Measurements from ENCODE around the gene ANO7. TPM values are rescaled to one million over a fixed set of nuclear protein-coding genes. Genes with fewer than 3 reads are reported as not detected.

Gene ANO7
- total RNA-seq, 1 experiment from 2014 or later, result 0.84 TPM

GRCh38 chr2:241234962-241235740, 46.7 kb downstream of the ANO7 start:
- Histone ChIP-seq H3K79me2 (ENCODE audit: insufficient read depth, low read length) (peaks cover 3% of the 10 kb centered on the region; the same call in 1 of the 2 replicates), H2AFZ (ENCODE audit: low read depth, low read length, poor library complexity, severe bottlenecking) (no peak overlapping the region), H3K9ac (ENCODE audit: low read length) (no peak overlapping the region), H4K20me1 (ENCODE audit: insufficient read depth) (no peaks in the 10 kb centered on the region), H3K4me1 (ENCODE audit: control insufficient read depth in 1 of 2, insufficient read depth in 2 of 2, low read length in 2 of 2) (no peaks in the 10 kb centered on the region), H3K4me2 (ENCODE audit: low read length) (no peak overlapping the region), H3K27ac (ENCODE audit: low read depth, low read length) (no peak overlapping the region), H3K9me3 (ENCODE audit: control insufficient read depth in 1 of 2, insufficient read depth in 1 of 2, low read depth in 1 of 2, low read length in 2 of 2) (no peaks in the 10 kb centered on the region), H3K4me3 (replicated peaks in 1 of 2; ENCODE audit: low read depth in 1 of 2, low read length in 2 of 2) (no peak overlapping the region), H3K9me2 (ENCODE audit: insufficient read depth) (no peaks in the 10 kb centered on the region), H3K27me3 (ENCODE audit: insufficient read depth, low read length) (no peaks in the 10 kb centered on the region), H3K36me3 (ENCODE audit: control insufficient read depth in 1 of 2, insufficient read depth in 2 of 2, low read length in 2 of 2) (peaks cover 70 to 82% of the 10 kb centered on the region in 2 experiments)
- DNase-seq (ENCODE audit: low read depth, low spot score) (no peak), ATAC-seq (no peak)
- RAD21 ChIA-PET (ENCODE audit: low non-redundant PET in 1 of 2, low total read pairs in 2 of 2, uncharacterized antibody in 2 of 2, unreplicated experiment in 2 of 2), result no interaction called here
- intact Hi-C loops (cut with micrococcal nuclease), result no loop called here
- TF ChIP-seq ZBTB33 (IDR thresholded peaks at IDR 0.05; ENCODE audit: extremely low read depth, insufficient replicate concordance, low read length), result no peak
- no peak for TF ChIP-seq SIN3A (IDR thresholded peaks at IDR 0.05; ENCODE audit: low read depth)
- no peak for TF ChIP-seq EGR1 (IDR thresholded peaks at IDR 0.05; ENCODE audit: low read depth)
- no peak for TF ChIP-seq YY1 (IDR thresholded peaks at IDR 0.05; ENCODE audit: extremely low read depth, insufficient replicate concordance, low read depth, low read length)
- TF ChIP-seq REST (IDR thresholded peaks at IDR 0.05; ENCODE audit: low read depth), result no peak
- no peak for TF ChIP-seq SP1 (IDR thresholded peaks at IDR 0.05; ENCODE audit: low read depth)
- TF ChIP-seq POLR2AphosphoS5 (IDR thresholded peaks at IDR 0.05; ENCODE audit: low read depth, low read length), result no peak
- no peak for TF ChIP-seq CBX3 (IDR thresholded peaks at IDR 0.05; ENCODE audit: low read depth)
- TF ChIP-seq ZNF274 (IDR thresholded peaks at IDR 0.05; ENCODE audit: low read depth, low read length), result no peak
- TF ChIP-seq POLR2A (IDR thresholded peaks at IDR 0.05; ENCODE audit: borderline replicate concordance, extremely low read depth, insufficient read depth, insufficient read length), result no peak
- no peak for TF ChIP-seq FOSL1 (IDR thresholded peaks at IDR 0.05; ENCODE audit: low read depth)
- no peak for TF ChIP-seq RAD21 (IDR thresholded peaks at IDR 0.05; ENCODE audit: low read depth)
- no peak for TF ChIP-seq ZFX (IDR thresholded peaks at IDR 0.05)
- no peak for TF ChIP-seq CEBPB (IDR thresholded peaks at IDR 0.05; ENCODE audit: low read depth)
- no peak for TF ChIP-seq EZH2phosphoT487 (IDR thresholded peaks at IDR 0.05; ENCODE audit: borderline replicate concordance)
- no peak for TF ChIP-seq SRF (IDR thresholded peaks at IDR 0.05; ENCODE audit: low read depth)
- TF ChIP-seq JUND (IDR thresholded peaks at IDR 0.05), result no peak
- POLR2A ChIA-PET, result no interaction called here
- BruUV-seq (replicated peaks), result no TSS peak
- CTCF ChIA-PET, result no interaction called here
